BJ (cell line): ENCODE data around the gene REEP2. TPM values are rescaled to one million over a fixed set of nuclear protein-coding genes. Genes with fewer than 3 reads are reported as not detected.

ENCODE experiments used
- CTCF ChIA-PET: fragments of 350-600 bp; formaldehyde crosslinking; extraction: SDS; loops from one replicate; lab custom pipeline; 2021; ENCODE audit warnings: antibody characterized with exemption, inconsistent platforms; lab: Yijun Ruan, JAX
- POLR2A ChIA-PET: fragments of 300-600 bp; sonication (Branson Sonifier 250); formaldehyde crosslinking; extraction: SDS; loops from one replicate; lab custom pipeline; 2021; ENCODE audit warnings: antibody characterized with exemption; lab: Charles Lee
- DNase-seq: peaks from one replicate; pipeline ENCODE4 v3.0.0-alpha.2; 2011; ENCODE audit warnings: low read depth
- H3K27me3 ChIP-seq: 2 replicates; pipeline ENCODE4 v1.6.0; 2011; ENCODE audit warnings: low read length; ENCODE audit not compliant: control insufficient read depth, insufficient read depth
- H3K36me3 ChIP-seq: 2 replicates; pipeline ENCODE4 v1.5.1; 2011; ENCODE audit warnings: low read length; ENCODE audit not compliant: control insufficient read depth, insufficient read depth
- H3K4me3 ChIP-seq: 2 replicates; pipeline ENCODE4 v1.5.1; 2011; ENCODE audit warnings: low read depth, mild to moderate bottlenecking, control low read depth, low read length
- CTCF ChIP-seq: IDR thresholded peaks from 2 replicates; pipeline ENCODE4 v1.5.1; 2011; ENCODE audit warnings: low read depth, mild to moderate bottlenecking, control low read depth, inconsistent platforms, low read length, moderate library complexity; ENCODE audit not compliant: insufficient read depth
- polyA plus RNA-seq: library from polyadenylated mRNA; depleted of rRNA; stranded (reverse); fragments of >200 nt; gene quantifications from 2 replicates; pipeline ENCODE4 v1.2.3, GENCODE V29; 2011

Gene REEP2
- polyA plus RNA-seq, 1 experiment, result 12.0 TPM

- no peaks in the 10 kb centered on the region for H3K36me3 ChIP-seq
- DNase-seq, result no peak
- CTCF ChIA-PET, result interaction anchor here (1.3 to 11.0 kb wide), 4 partner anchors 10 to 50 kb away, joined by 3 to 123 read pairs (median 26); no protein-coding TSS in a partner anchor
- POLR2A ChIA-PET, result no interaction called here
- no peak for TF ChIP-seq CTCF
- H3K27me3 ChIP-seq, result no peaks in the 10 kb centered on the region
- H3K4me3 ChIP-seq, result no peak overlapping the region
Observed at GRCh38 chr5:138454121-138454520, 15.3 kb downstream of the REEP2 start.

- H3K27me3 ChIP-seq, result no peaks in the 10 kb centered on the region
- CTCF ChIA-PET, result interaction anchor here (0.6 to 4.4 kb wide), 6 partner anchors 8 to 97 kb away, joined by 3 to 45 read pairs (median 4); partner anchors contain the start of gene EGR1
- no peaks in the 10 kb centered on the region for H3K36me3 ChIP-seq
- no peak for TF ChIP-seq CTCF
- POLR2A ChIA-PET, result no interaction called here
- H3K4me3 ChIP-seq, result no peak overlapping the region
- DNase-seq, result no peak
Observed at GRCh38 chr5:138455232-138455930, 16.5 kb downstream of the REEP2 start.

GRCh38 chr5:138457531-138458275 lies 18.8 kb downstream of the REEP2 start:
- no peaks in the 10 kb centered on the region for H3K36me3 ChIP-seq
- H3K27me3 ChIP-seq, result no peaks in the 10 kb centered on the region
- DNase-seq, result no peak
- TF ChIP-seq CTCF, result peak; percentile 15; the same call in 1 of the 2 replicates
- ChIA-PET CTCF (interaction anchor here (4.4 to 11.1 kb wide), 2 partner anchors 8 to 46 kb away, joined by 45 to 101 read pairs; no protein-coding TSS in a partner anchor), POLR2A (no interaction called here)
- no peak overlapping the region for H3K4me3 ChIP-seq

- CTCF ChIA-PET, result interaction anchor here (1.8 to 11.1 kb wide), 3 partner anchors 8 to 85 kb away, joined by 7 to 101 read pairs (median 45); partner anchors contain the start of gene ETF1
Observed at GRCh38 chr5:138458384-138458783, 19.5 kb downstream of the REEP2 start.

More at GRCh38 chr5:138458384-138458783, 19.5 kb downstream of the REEP2 start:
- DNase-seq, result no peak
- no peak for TF ChIP-seq CTCF
- no peak overlapping the region for H3K4me3 ChIP-seq
- POLR2A ChIA-PET, result no interaction called here
- no peaks in the 10 kb centered on the region for H3K36me3 ChIP-seq
- no peaks in the 10 kb centered on the region for H3K27me3 ChIP-seq
